ENCODE results near the gene CALB2.

GRCh38 chr16:71389330-71389729, 30.8 kb downstream of the CALB2 start:
- TF ChIP-seq KAT7 (CRISPR knock-in tag; IDR thresholded peaks at IDR 0.05; ENCODE audit: borderline replicate concordance) (no peak), ATF6 (CRISPR knock-in tag; IDR thresholded peaks at IDR 0.05) (no peak), GTF2I (CRISPR knock-in tag; conservative IDR thresholded peaks at IDR 0.05) (peak; percentile 64; the same call in 1 of the 2 replicates), CTCF (IDR thresholded peaks at IDR 0.05) (no peak), MLX (CRISPR knock-in tag; IDR thresholded peaks at IDR 0.05) (no peak), EMX1 (CRISPR knock-in tag; IDR thresholded peaks at IDR 0.05) (no peak), E2F5 (CRISPR knock-in tag; IDR thresholded peaks at IDR 0.05) (no peak), ZNF232 (CRISPR knock-in tag; IDR thresholded peaks at IDR 0.05) (no peak), ZNF121 (CRISPR knock-in tag; IDR thresholded peaks at IDR 0.05) (no peak), IRF2 (CRISPR knock-in tag; IDR thresholded peaks at IDR 0.05; ENCODE audit: borderline replicate concordance, low read depth) (no peak), MAX (CRISPR knock-in tag; IDR thresholded peaks at IDR 0.05) (no peak), ZNF423 (CRISPR knock-in tag; IDR thresholded peaks at IDR 0.05) (no peak), IRF1 (CRISPR knock-in tag; IDR thresholded peaks at IDR 0.05) (no peak)

All from WTC11 (cell line).